RWPE2 (cell line): Measurements from ENCODE around the gene ADRA2A.

Experiments used
- ATAC-seq: fragments of 200-7000 bp; cut with Tn5 transposase; 3 replicates; pipeline ENCODE4 v1.9.1; 2021; ENCODE audit warnings: low read depth
- DNase-seq: peaks from one replicate; pipeline ENCODE4 v3.0.0-alpha.2; 2020; ENCODE audit warnings: low spot score
- H3K27ac ChIP-seq: fragments of 450-650 bp; 2 replicates; pipeline ENCODE4 v1.5.1; 2017; ENCODE audit warnings: mild to moderate bottlenecking; ENCODE audit not compliant: poor library complexity, severe bottlenecking
- H3K27me3 ChIP-seq: fragments of 250-450 bp; sonication (Bioruptor Pico); 2 replicates; pipeline ENCODE4 v1.5.1; 2021; ENCODE audit warnings: mild to moderate bottlenecking, moderate library complexity; ENCODE audit not compliant: insufficient read depth, poor library complexity, severe bottlenecking
- H3K36me3 ChIP-seq: fragments of 250-450 bp; sonication (Bioruptor Pico); 2 replicates; pipeline ENCODE4 v1.5.1; 2020; ENCODE audit warnings: low read depth, mild to moderate bottlenecking, moderate library complexity
- H3K4me1 ChIP-seq: fragments of 250-450 bp; sonication (Bioruptor Pico); 2 replicates; pipeline ENCODE4 v1.5.1; 2021; ENCODE audit warnings: mild to moderate bottlenecking, moderate library complexity; ENCODE audit not compliant: insufficient read depth, poor library complexity, severe bottlenecking
- H3K4me3 ChIP-seq: fragments of 250-450 bp; sonication (Bioruptor Pico); 2 replicates; pipeline ENCODE4 v1.5.1; 2021; ENCODE audit warnings: mild to moderate bottlenecking, moderate library complexity; ENCODE audit not compliant: severe bottlenecking
- H3K9me3 ChIP-seq: fragments of 250-450 bp; sonication (Bioruptor Pico); 2 replicates; pipeline ENCODE4 v1.5.1; 2021; ENCODE audit warnings: mild to moderate bottlenecking, moderate library complexity; ENCODE audit not compliant: severe bottlenecking
- CTCF ChIP-seq: fragments of 450-650 bp; IDR thresholded peaks from one replicate; pipeline ENCODE4 v1.5.1; 2017; ENCODE audit warnings: mild to moderate bottlenecking, moderate library complexity; ENCODE audit not compliant: poor library complexity, severe bottlenecking

Gene ADRA2A

GRCh38 chr10:111113238-111113960 is 36.6 kb downstream of the ADRA2A start:
- H3K4me3 ChIP-seq, result no peak overlapping the region
- H3K36me3 ChIP-seq, result no peaks in the 10 kb centered on the region
- no peak for TF ChIP-seq CTCF
- H3K9me3 ChIP-seq, result no peaks in the 10 kb centered on the region
- no peak for ATAC-seq
- H3K4me1 ChIP-seq, result no peaks in the 10 kb centered on the region
- no peaks in the 10 kb centered on the region for H3K27me3 ChIP-seq
- H3K27ac ChIP-seq, result no peak overlapping the region
- DNase-seq, result no peak

- DNase-seq (no peak), ATAC-seq (no peak)
- no peaks in the 10 kb centered on the region for H3K27me3 ChIP-seq
- no peaks in the 10 kb centered on the region for H3K36me3 ChIP-seq
- H3K9me3 ChIP-seq, result no peaks in the 10 kb centered on the region
- no peak overlapping the region for H3K27ac ChIP-seq
- no peaks in the 10 kb centered on the region for H3K4me1 ChIP-seq
- H3K4me3 ChIP-seq, result no peak overlapping the region
- no peak for TF ChIP-seq CTCF
These were observed 37.3 kb downstream of the ADRA2A start for GRCh38 chr10:111113961-111114757.

- Histone ChIP-seq H3K27me3 (no peaks in the 10 kb centered on the region), H3K4me3 (no peak overlapping the region), H3K36me3 (no peaks in the 10 kb centered on the region), H3K27ac (no peak overlapping the region), H3K4me1 (no peaks in the 10 kb centered on the region), H3K9me3 (no peaks in the 10 kb centered on the region)
- no peak for DNase-seq
- TF ChIP-seq CTCF, result no peak
- no peak for ATAC-seq
These were observed 38.1 kb downstream of the ADRA2A start for GRCh38 chr10:111114758-111115500.

GRCh38 chr10:111116211-111116610 is 39.4 kb downstream of the ADRA2A start:
- Histone ChIP-seq H3K27ac (no peak overlapping the region), H3K4me3 (no peak overlapping the region), H3K4me1 (no peaks in the 10 kb centered on the region), H3K9me3 (no peaks in the 10 kb centered on the region), H3K27me3 (no peaks in the 10 kb centered on the region), H3K36me3 (no peaks in the 10 kb centered on the region)
- no peak for ATAC-seq
- no peak for TF ChIP-seq CTCF
- DNase-seq, result no peak
